Lung (tissue), 12 donors: ENCODE results near the gene TENM3. TPM values are rescaled to one million over a fixed set of nuclear protein-coding genes. Genes with fewer than 3 reads are reported as not detected.

ENCODE experiments used
- ATAC-seq: fragments of 200-7000 bp; cut with Tn5 transposase; one replicate; pipeline ENCODE4 v1.9.1; 2020; ENCODE audit warnings: moderate number of reproducible peaks; ENCODE audit not compliant: insufficient read depth, low FRiP score
- DNase-seq, 3 donors: peaks; one replicate each; pipeline ENCODE4 v3.0.0-alpha.2; 2013 to 2017
- H3K27ac ChIP-seq, 2 donors: one replicate each; pipeline ENCODE4 v1.5.1; 2013; ENCODE audit warnings: mild to moderate bottlenecking in 2 of 2, moderate library complexity in 2 of 2, control low read depth in 1 of 2, inconsistent platforms in 1 of 2, low read depth in 1 of 2, low read length in 1 of 2
- H3K27me3 ChIP-seq, 3 donors: one replicate each; pipeline ENCODE4 v1.5.1; 2013; ENCODE audit warnings: low read length in 2 of 3; ENCODE audit not compliant: control insufficient read depth in 3 of 3, insufficient read depth in 3 of 3
- H3K36me3 ChIP-seq, 4 donors: one replicate each; pipeline ENCODE4 v1.5.1; 2013; ENCODE audit warnings: low read length in 4 of 4, mild to moderate bottlenecking in 1 of 4, moderate library complexity in 1 of 4; ENCODE audit not compliant: control insufficient read depth in 4 of 4, insufficient read depth in 4 of 4
- H3K4me1 ChIP-seq, 5 donors: one replicate each; pipeline ENCODE4 v1.5.1; 2013; ENCODE audit warnings: low read length in 5 of 5, mild to moderate bottlenecking in 2 of 5, moderate library complexity in 1 of 5; ENCODE audit not compliant: control insufficient read depth in 5 of 5, insufficient read depth in 5 of 5
- H3K4me3 ChIP-seq: one replicate; pipeline ENCODE4 v1.5.1; 2013; ENCODE audit warnings: mild to moderate bottlenecking, control low read depth, moderate library complexity
- H3K9ac ChIP-seq, 2 donors: one replicate each; pipeline ENCODE4 v1.5.1; 2013; ENCODE audit warnings: low read length in 2 of 2, control low read depth in 1 of 2; ENCODE audit not compliant: insufficient read depth in 1 of 2
- H3K9me3 ChIP-seq, 4 donors: one replicate each; pipeline ENCODE4 v1.5.1; 2013; ENCODE audit warnings: low read length in 3 of 4, mild to moderate bottlenecking in 1 of 4, moderate library complexity in 1 of 4; ENCODE audit not compliant: control insufficient read depth in 4 of 4, insufficient read depth in 3 of 4
- WGBS, 2 donors: extraction: QIAGEN DNeasy Blood & Tissue Kit; methylation state at CpG; one replicate each; pipeline ENCODE4 v1.1.7; 2013; 5-methylcytosine and 5-hydroxymethylcytosine counted together
- polyA plus RNA-seq, 2 donors: library from polyadenylated mRNA; stranded (reverse); fragments of 200-250 nt; gene quantifications; one replicate each; pipeline ENCODE4 v1.2.1, GENCODE V29; 2013
- total RNA-seq, 2 donors: library from RNA; depleted of rRNA in 1 of 2; stranded (reverse); fragments of >200 nt in 1 of 2; gene quantifications; one replicate each; pipeline ENCODE4 v1.2.1, GENCODE V29; 2014 to 2021
- TF ChIP-seq, protein P1 (sequence below): IDR thresholded peaks from 2 replicates; pipeline ENCODE4 v1.5.1; 2012; ENCODE audit warnings: mild to moderate bottlenecking; ENCODE audit errors: control extremely low read depth, extremely low read depth
- donor health status: control.
- donor health status: control.
- donor health status: Bipolar disorder and iron deficiency.
- donor health status: healthy.
- donor health status: DM: yes; HTN: yes; CAD: no.

The TENM3 gene
- total and polyA plus RNA-seq, 4 donors, result 0.14 to 5.3 (median 2.2) TPM

DNA sequence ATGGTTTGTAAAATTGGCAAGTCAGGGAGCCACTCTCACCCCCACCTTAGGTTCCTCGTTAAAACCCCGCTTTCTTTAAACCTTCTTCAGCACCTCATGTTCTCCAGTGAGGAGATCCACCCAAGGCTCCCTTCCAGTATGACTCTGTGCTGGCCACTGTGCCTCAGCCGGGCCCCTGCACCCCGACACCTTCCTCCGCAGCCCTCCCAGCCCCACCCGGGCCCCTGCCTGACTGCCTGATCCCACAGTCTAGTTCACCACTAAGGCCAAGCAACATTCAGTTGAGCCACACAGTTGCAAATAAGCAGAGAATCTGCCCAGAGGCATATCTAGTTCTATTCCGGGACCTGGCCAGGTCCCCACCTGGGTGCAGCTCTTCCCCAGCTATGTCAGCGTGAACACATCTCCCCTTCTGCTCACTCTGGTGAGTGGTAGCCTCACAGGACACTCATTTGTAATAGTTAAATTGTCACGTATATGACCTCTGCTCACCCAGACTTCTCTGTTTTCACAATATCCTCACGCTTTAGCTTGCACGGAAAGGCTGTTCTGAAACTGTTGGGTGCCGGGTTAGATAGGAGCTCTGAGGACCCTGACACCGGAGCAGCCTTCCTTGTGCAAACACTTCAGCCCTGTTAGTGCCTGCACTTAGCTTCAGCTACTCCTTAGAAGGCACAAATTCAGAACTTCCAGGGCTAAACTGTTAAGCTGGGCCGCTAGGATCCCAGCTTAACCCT, 527.2 kb downstream of the TENM3 start:
- WGBS, 2 donors, result 77 to 82% methylated on average over 14 of the region's 14 CpGs
- no peak overlapping the region for H3K4me3 ChIP-seq
- no peak overlapping the region for H3K27ac ChIP-seq
- TF ChIP-seq, protein P1, sequence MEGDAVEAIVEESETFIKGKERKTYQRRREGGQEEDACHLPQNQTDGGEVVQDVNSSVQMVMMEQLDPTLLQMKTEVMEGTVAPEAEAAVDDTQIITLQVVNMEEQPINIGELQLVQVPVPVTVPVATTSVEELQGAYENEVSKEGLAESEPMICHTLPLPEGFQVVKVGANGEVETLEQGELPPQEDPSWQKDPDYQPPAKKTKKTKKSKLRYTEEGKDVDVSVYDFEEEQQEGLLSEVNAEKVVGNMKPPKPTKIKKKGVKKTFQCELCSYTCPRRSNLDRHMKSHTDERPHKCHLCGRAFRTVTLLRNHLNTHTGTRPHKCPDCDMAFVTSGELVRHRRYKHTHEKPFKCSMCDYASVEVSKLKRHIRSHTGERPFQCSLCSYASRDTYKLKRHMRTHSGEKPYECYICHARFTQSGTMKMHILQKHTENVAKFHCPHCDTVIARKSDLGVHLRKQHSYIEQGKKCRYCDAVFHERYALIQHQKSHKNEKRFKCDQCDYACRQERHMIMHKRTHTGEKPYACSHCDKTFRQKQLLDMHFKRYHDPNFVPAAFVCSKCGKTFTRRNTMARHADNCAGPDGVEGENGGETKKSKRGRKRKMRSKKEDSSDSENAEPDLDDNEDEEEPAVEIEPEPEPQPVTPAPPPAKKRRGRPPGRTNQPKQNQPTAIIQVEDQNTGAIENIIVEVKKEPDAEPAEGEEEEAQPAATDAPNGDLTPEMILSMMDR, result no peak
- H3K36me3 ChIP-seq, result no peaks in the 10 kb centered on the region
- ATAC-seq (no peak), DNase-seq (peak; percentile 19 to 66 (median 31))
- no peaks in the 10 kb centered on the region for H3K4me1 ChIP-seq
- no peak overlapping the region for H3K9ac ChIP-seq
- H3K9me3 ChIP-seq, result peaks cover 0 to 1% (median 0%) of the 10 kb centered on the region in 4 donors
- no peaks in the 10 kb centered on the region for H3K27me3 ChIP-seq

DNA sequence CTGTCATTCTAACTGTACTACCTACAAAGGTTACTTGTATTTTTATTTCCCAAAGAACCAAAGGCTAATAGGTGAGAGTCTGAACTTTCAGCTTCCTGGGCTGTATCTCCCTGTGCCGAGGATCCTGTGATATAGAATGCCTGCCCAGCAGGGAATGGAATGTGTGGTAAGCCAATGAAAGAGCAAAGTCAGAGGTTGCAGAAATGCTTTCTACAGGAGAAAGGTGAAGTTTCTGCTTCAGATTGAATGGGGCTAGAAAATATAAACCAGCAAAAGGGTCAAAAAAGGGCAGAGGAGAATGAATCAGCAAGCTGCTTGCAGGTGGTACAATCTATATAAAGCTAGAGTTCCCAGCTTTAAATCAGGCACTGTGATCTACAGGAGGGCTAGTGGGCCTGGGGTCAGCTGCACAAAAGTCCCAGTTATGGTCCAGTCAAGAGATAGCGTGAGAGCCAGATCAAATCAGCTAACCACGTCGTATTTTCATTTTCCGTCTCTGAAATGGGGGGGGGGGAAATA, 527.9 kb downstream of the TENM3 start:
- H3K9me3 ChIP-seq, result peaks cover 0 to 2% (median 0%) of the 10 kb centered on the region in 4 donors
- no peak overlapping the region for H3K27ac ChIP-seq
- no peaks in the 10 kb centered on the region for H3K36me3 ChIP-seq
- DNase-seq (peak in 1 of 3 donors; percentile 19), ATAC-seq (no peak)
- 61 to 75% methylated on average over 5 of the region's 5 CpGs for WGBS, 2 donors
- H3K27me3 ChIP-seq, result no peaks in the 10 kb centered on the region
- H3K4me1 ChIP-seq, result no peaks in the 10 kb centered on the region
- TF ChIP-seq, protein P1, result no peak
- no peak overlapping the region for H3K9ac ChIP-seq
- H3K4me3 ChIP-seq, result no peak overlapping the region

DNA sequence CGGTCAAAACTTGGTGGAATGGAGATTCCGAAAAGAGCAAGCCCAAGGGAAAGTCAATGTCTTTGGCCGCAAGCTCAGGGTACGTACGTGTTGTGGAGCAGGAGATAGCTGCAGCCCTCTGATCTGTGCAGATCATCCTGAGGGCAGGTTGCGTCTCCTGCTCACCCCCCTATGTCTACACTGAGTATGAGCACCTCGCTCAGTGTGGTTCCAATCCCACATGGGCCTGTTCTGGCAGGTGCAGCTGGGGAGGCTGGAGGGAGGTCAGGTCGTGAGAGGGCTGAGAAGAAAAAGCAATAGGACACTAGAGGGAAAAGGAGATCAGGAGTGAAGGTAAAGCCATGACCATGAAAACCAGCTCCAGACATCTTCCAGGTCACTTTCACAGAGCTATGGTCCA, 531.9 kb downstream of the TENM3 start:
- H3K27me3 ChIP-seq, result no peaks in the 10 kb centered on the region
- H3K27ac ChIP-seq, result no peak overlapping the region
- DNase-seq, result no peak
- ATAC-seq, result no peak
- H3K9me3 ChIP-seq, result peaks cover 0 to 2% (median 0%) of the 10 kb centered on the region in 4 donors
- 92 to 93% methylated on average over 8 of the region's 8 CpGs for WGBS, 2 donors
- no peaks in the 10 kb centered on the region for H3K4me1 ChIP-seq
- H3K36me3 ChIP-seq, result no peaks in the 10 kb centered on the region
- TF ChIP-seq, protein P1, result no peak
- H3K9ac ChIP-seq, result no peak overlapping the region
- H3K4me3 ChIP-seq, result no peak overlapping the region
